ENCODE results near the gene WDR5.
"Not testable (repeated sequence)": the region's sequence is repeated elsewhere in the genome, so short reads cannot be mapped to it uniquely, and the experiment has no call there.

Gene WDR5

GRCh38 chr9:134135343-134136117, at the start of gene WDR5:
Gene WDR5 (plus strand): TSS chr9:134136082. CDS start chr9:134139878, 3,796 bp downstream.
- peak; percentile 79 for DNase-seq

GRCh38 chr9:134088063-134088725, 47.7 kb upstream of the WDR5 start:
- no peak for DNase-seq

GRCh38 chr9:134089972-134090371, 45.9 kb upstream of the WDR5 start:
- no peak for DNase-seq

GRCh38 chr9:134099123-134099761, 36.6 kb upstream of the WDR5 start:
- peak; percentile 64 for DNase-seq

GRCh38 chr9:134100040-134100439, 35.8 kb upstream of the WDR5 start:
- no peak for DNase-seq

GRCh38 chr9:134101133-134101532, 34.7 kb upstream of the WDR5 start:
- DNase-seq: not testable (repeated sequence)

- no peak for DNase-seq
These were observed 34.2 kb upstream of the WDR5 start for GRCh38 chr9:134101623-134102149.

GRCh38 chr9:134103391-134103998, 32.4 kb upstream of the WDR5 start:
- DNase-seq: no peak

GRCh38 chr9:134111064-134111463, 24.8 kb upstream of the WDR5 start:
- no peak for DNase-seq

GRCh38 chr9:134112561-134112960, 23.3 kb upstream of the WDR5 start:
- DNase-seq: no peak

- DNase-seq: not testable (repeated sequence)
These were observed 16.9 kb upstream of the WDR5 start for GRCh38 chr9:134118972-134119371.

- no peak for DNase-seq
These were observed 12.1 kb upstream of the WDR5 start for GRCh38 chr9:134123764-134124128.

- DNase-seq: no peak
These were observed 10.3 kb upstream of the WDR5 start for GRCh38 chr9:134125413-134126095.

GRCh38 chr9:134126373-134126772, 9.5 kb upstream of the WDR5 start:
- DNase-seq: no peak

GRCh38 chr9:134127065-134127580, 8.8 kb upstream of the WDR5 start:
- DNase-seq: no peak

- DNase-seq: no peak
These were observed 8.3 kb upstream of the WDR5 start for GRCh38 chr9:134127616-134128015.

- no peak for DNase-seq
These were observed 6.9 kb upstream of the WDR5 start for GRCh38 chr9:134128727-134129679.

- peak; percentile 31 for DNase-seq
These were observed 5.1 kb upstream of the WDR5 start for GRCh38 chr9:134130503-134131375.

GRCh38 chr9:134131471-134132207, 4.2 kb upstream of the WDR5 start:
- no peak for DNase-seq
